CD1c-positive myeloid dendritic cell (primary cell): ENCODE results near the gene PTPRD.

Experiments used
- DNase-seq: peaks from one replicate; pipeline ENCODE4 v3.0.0-alpha.2; 2016; ENCODE audit errors: extremely low spot score

Gene PTPRD

GRCh38 chr9:8864545-8864896 lies 1748.3 kb downstream of the PTPRD start:
- no peak for DNase-seq

- no peak for DNase-seq
Observed at GRCh38 chr9:8863886-8864544, 1748.8 kb downstream of the PTPRD start.

- no peak for DNase-seq
Observed at GRCh38 chr9:8863069-8863468, 1749.7 kb downstream of the PTPRD start.

- DNase-seq: no peak
Observed at GRCh38 chr9:8860925-8861324, 1751.9 kb downstream of the PTPRD start.

- DNase-seq: no peak
Observed at GRCh38 chr9:8860086-8860485, 1752.7 kb downstream of the PTPRD start.

GRCh38 chr9:8859416-8859815 lies 1753.4 kb downstream of the PTPRD start:
- no peak for DNase-seq

GRCh38 chr9:8858596-8859161 lies 1754.1 kb downstream of the PTPRD start:
- DNase-seq: no peak

- DNase-seq: no peak
Observed at GRCh38 chr9:8857926-8858595, 1754.7 kb downstream of the PTPRD start.

GRCh38 chr9:8857068-8857925 lies 1755.5 kb downstream of the PTPRD start:
- DNase-seq: no peak

- DNase-seq: no peak
Observed at GRCh38 chr9:8856396-8857067, 1756.3 kb downstream of the PTPRD start.

GRCh38 chr9:8855046-8855445 lies 1757.8 kb downstream of the PTPRD start:
- no peak for DNase-seq

GRCh38 chr9:8852301-8852864 lies 1760.4 kb downstream of the PTPRD start:
- DNase-seq: no peak

- DNase-seq: no peak
Observed at GRCh38 chr9:8850914-8851313, 1761.9 kb downstream of the PTPRD start.

GRCh38 chr9:8845808-8846207 lies 1767.0 kb downstream of the PTPRD start:
- no peak for DNase-seq

GRCh38 chr9:8845376-8845775 lies 1767.4 kb downstream of the PTPRD start:
- no peak for DNase-seq

GRCh38 chr9:8844549-8844948 lies 1768.3 kb downstream of the PTPRD start:
- DNase-seq: no peak

GRCh38 chr9:8842402-8843193 lies 1770.2 kb downstream of the PTPRD start:
- no peak for DNase-seq

- no peak for DNase-seq
Observed at GRCh38 chr9:8838136-8838535, 1774.7 kb downstream of the PTPRD start.

- DNase-seq: no peak
Observed at GRCh38 chr9:8835291-8835690, 1777.5 kb downstream of the PTPRD start.

GRCh38 chr9:8832955-8833354 lies 1779.8 kb downstream of the PTPRD start:
- no peak for DNase-seq

GRCh38 chr9:8832386-8832785 lies 1780.4 kb downstream of the PTPRD start:
- DNase-seq: no peak
